Panc1 (cell line): Measurements from ENCODE around the gene DENND1C. TPM values are rescaled to one million over a fixed set of nuclear protein-coding genes. Genes with fewer than 3 reads are reported as not detected.

Experiments used
- ATAC-seq: fragments of 200-7000 bp; cut with Tn5 transposase; 2 replicates; pipeline ENCODE4 v1.9.1; 2020; ENCODE audit warnings: mild to moderate bottlenecking, moderate library complexity
- BruUV-seq: library from RNA; stranded (reverse); fragments of 400-500 nt; replicated peaks from 2 replicates; lab custom pipeline; 2021; lab: Mats Ljungman, UMichigan
- CTCF ChIA-PET: fragments of 300-600 bp; sonication (Branson Sonifier 250); formaldehyde crosslinking; loops from one replicate; lab custom pipeline; 2022; ENCODE audit warnings: antibody characterized with exemption; lab: Charles Lee
- POLR2A ChIA-PET: fragments of 300-600 bp; sonication (Branson Sonifier 250); formaldehyde crosslinking; loops from one replicate; lab custom pipeline; 2022; ENCODE audit warnings: antibody characterized with exemption; lab: Charles Lee
- DNase-seq: peaks from one replicate; pipeline ENCODE4 v3.0.0-alpha.2; 2010; ENCODE audit warnings: low read depth, low spot score
- H3K27ac ChIP-seq: 2 replicates; pipeline ENCODE4 v1.5.1; 2011; ENCODE audit warnings: mild to moderate bottlenecking, low read length, inconsistent platforms
- H3K27me3 ChIP-seq: fragments of 200-500 bp; sonication (Bioruptor generic); 2 replicates; pipeline ENCODE4 v1.6.0; 2014; ENCODE audit warnings: low read length, inconsistent platforms; ENCODE audit not compliant: control insufficient read depth, insufficient read depth
- H3K36me3 ChIP-seq: fragments of 200-500 bp; sonication (Bioruptor generic); 2 replicates; pipeline ENCODE4 v1.5.1; 2014; ENCODE audit warnings: inconsistent platforms, mild to moderate bottlenecking, low read length, moderate library complexity; ENCODE audit not compliant: control insufficient read depth, insufficient read depth
- H3K4me1 ChIP-seq: 2 replicates; pipeline ENCODE4 v1.5.1; 2011; ENCODE audit warnings: inconsistent platforms, mild to moderate bottlenecking, low read length, moderate library complexity; ENCODE audit not compliant: control insufficient read depth, insufficient read depth
- H3K4me3 ChIP-seq, 2 experiments: 2 replicates each; pipeline ENCODE4 v1.5.1; 2011 to 2012; ENCODE audit warnings: low read depth in 2 of 2, low read length in 2 of 2, mild to moderate bottlenecking in 2 of 2, inconsistent platforms in 1 of 2, moderate library complexity in 1 of 2
- H3K9me3 ChIP-seq: fragments of 200-500 bp; sonication (Bioruptor generic); 2 replicates; pipeline ENCODE4 v1.5.1; 2014; ENCODE audit warnings: low read depth, mild to moderate bottlenecking, inconsistent platforms, low read length, moderate library complexity; ENCODE audit not compliant: control insufficient read depth, insufficient read depth
- CTCF ChIP-seq: fragments of 450-650 bp; IDR thresholded peaks from 2 replicates; pipeline ENCODE4 v1.5.1; 2017; ENCODE audit warnings: mild to moderate bottlenecking
- POLR2AphosphoS5 ChIP-seq: IDR thresholded peaks from 2 replicates; pipeline ENCODE4 v1.6.1; 2012; ENCODE audit warnings: mild to moderate bottlenecking, low read depth, low read length, moderate library complexity
- REST ChIP-seq, 2 experiments: IDR thresholded peaks; 2 replicates each; pipeline ENCODE4 v1.6.1; 2011 to 2012; ENCODE audit warnings: low read depth in 2 of 2, control low read depth in 1 of 2, low read length in 1 of 2, mild to moderate bottlenecking in 1 of 2, moderate library complexity in 1 of 2; ENCODE audit not compliant: insufficient read depth in 1 of 2
- SIN3A ChIP-seq: IDR thresholded peaks from 2 replicates; pipeline ENCODE4 v1.6.1; 2012; ENCODE audit warnings: low read depth, mild to moderate bottlenecking, low read length, moderate library complexity, borderline replicate concordance; ENCODE audit not compliant: insufficient read depth
- TCF7L2 ChIP-seq: IDR thresholded peaks from 2 replicates; pipeline ENCODE4 v1.6.1; 2011; ENCODE audit warnings: mild to moderate bottlenecking, low read depth, low read length, inconsistent platforms
- in situ Hi-C: cut with HindIII; loops from 2 replicates; pipeline ENCODE4 v1.10.0; 2016; ENCODE audit warnings: low sequenced_read_pairs, low pct_unique_long_range_greater_than_20kb
- intact Hi-C: fragments of 100-400 bp; cut with micrococcal nuclease; formaldehyde crosslinking; loops from one replicate; pipeline ENCODE4 v1.10.0; 2022; ENCODE audit not compliant: unreplicated experiment
- total RNA-seq: library from RNA; stranded (reverse); gene quantifications from one replicate; pipeline ENCODE4 v1.2.1, GENCODE V29; 2021; ENCODE audit not compliant: unreplicated experiment

The DENND1C gene
- total RNA-seq, 1 experiment from 2014 or later = 0.39 TPM

- intact Hi-C loops (no loop called here), in situ Hi-C loops (no loop called here)
- TF ChIP-seq POLR2AphosphoS5 = no peak
- TF ChIP-seq REST (IDR thresholded peaks at IDR 0.05; ENCODE audit: insufficient read depth in 1 of 2, low read depth in 2 of 2, low read length in 1 of 2) = no peak
- TF ChIP-seq CTCF = no peak
- no peak for TF ChIP-seq SIN3A
- no peak for TF ChIP-seq TCF7L2
- no peak for ATAC-seq
- no peaks in the 10 kb centered on the region for H3K9me3 ChIP-seq
- peaks cover 11% of the 10 kb centered on the region for H3K36me3 ChIP-seq
- BruUV-seq = no TSS peak
- peak overlapping the region; percentile 93 to 95 for H3K4me3 ChIP-seq
- peaks cover 9% of the 10 kb centered on the region for H3K4me1 ChIP-seq
- POLR2A ChIA-PET = no interaction called here
- DNase-seq = no peak
- CTCF ChIA-PET = no interaction called here
- peak overlapping the region; percentile 79 for H3K27ac ChIP-seq
- no peaks in the 10 kb centered on the region for H3K27me3 ChIP-seq
Observed at GRCh38 chr19:6423499-6424194, 57.9 kb downstream of the DENND1C start.

GRCh38 chr19:6421075-6422014 is 60.2 kb downstream of the DENND1C start:
- CTCF ChIA-PET = no interaction called here
- in situ Hi-C loops (no loop called here), intact Hi-C loops (no loop called here)
- no peak for ATAC-seq
- BruUV-seq = no TSS peak
- Histone ChIP-seq H3K4me3 (no peak overlapping the region), H3K36me3 (peaks cover 15% of the 10 kb centered on the region), H3K9me3 (no peaks in the 10 kb centered on the region), H3K4me1 (peaks cover 9% of the 10 kb centered on the region), H3K27me3 (no peaks in the 10 kb centered on the region), H3K27ac (no peak overlapping the region)
- no peak for DNase-seq
- TF ChIP-seq SIN3A (no peak), CTCF (no peak), POLR2AphosphoS5 (no peak), REST (IDR thresholded peaks at IDR 0.05; ENCODE audit: insufficient read depth in 1 of 2, low read depth in 2 of 2, low read length in 1 of 2) (no peak), TCF7L2 (no peak)
- POLR2A ChIA-PET = interaction anchor here (0.6 kb wide), 1 partner anchor 10 kb away, joined by 5 read pairs; no protein-coding TSS in a partner anchor
